ENCODE data around the gene ANXA3.

DNA sequence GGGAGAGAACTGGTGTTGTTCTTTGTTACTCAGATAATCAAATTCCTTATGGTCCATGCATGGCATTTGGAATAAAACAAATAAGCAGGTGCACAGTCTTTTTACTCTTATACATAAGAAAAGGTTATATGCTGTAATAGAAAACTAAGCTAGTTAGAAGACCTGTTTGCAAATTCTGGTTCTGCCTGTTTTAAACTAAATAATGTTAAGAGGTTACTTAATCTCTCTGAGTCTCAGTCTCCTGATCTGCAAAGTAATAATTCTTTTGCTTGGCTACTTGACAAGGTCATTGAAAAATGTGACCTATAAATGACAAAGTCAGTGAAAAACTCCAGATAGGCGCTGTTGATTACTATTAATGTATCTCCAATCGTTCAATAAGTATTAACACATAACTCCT lies 42.5 kb upstream of the ANXA3 start:
- TF ChIP-seq EZH2 (IDR thresholded peaks at IDR 0.05; ENCODE audit: low read length, unreplicated experiment), result no peak
- TF ChIP-seq, protein P1, sequence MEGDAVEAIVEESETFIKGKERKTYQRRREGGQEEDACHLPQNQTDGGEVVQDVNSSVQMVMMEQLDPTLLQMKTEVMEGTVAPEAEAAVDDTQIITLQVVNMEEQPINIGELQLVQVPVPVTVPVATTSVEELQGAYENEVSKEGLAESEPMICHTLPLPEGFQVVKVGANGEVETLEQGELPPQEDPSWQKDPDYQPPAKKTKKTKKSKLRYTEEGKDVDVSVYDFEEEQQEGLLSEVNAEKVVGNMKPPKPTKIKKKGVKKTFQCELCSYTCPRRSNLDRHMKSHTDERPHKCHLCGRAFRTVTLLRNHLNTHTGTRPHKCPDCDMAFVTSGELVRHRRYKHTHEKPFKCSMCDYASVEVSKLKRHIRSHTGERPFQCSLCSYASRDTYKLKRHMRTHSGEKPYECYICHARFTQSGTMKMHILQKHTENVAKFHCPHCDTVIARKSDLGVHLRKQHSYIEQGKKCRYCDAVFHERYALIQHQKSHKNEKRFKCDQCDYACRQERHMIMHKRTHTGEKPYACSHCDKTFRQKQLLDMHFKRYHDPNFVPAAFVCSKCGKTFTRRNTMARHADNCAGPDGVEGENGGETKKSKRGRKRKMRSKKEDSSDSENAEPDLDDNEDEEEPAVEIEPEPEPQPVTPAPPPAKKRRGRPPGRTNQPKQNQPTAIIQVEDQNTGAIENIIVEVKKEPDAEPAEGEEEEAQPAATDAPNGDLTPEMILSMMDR (conservative IDR thresholded peaks at IDR 0.05; ENCODE audit: low read depth, low read length), result no peak
